GM12878 (cell line): Measurements from ENCODE around the gene POLG. TPM values are rescaled to one million over a fixed set of nuclear protein-coding genes. Genes with fewer than 3 reads are reported as not detected.

Source experiments
- ATF3 ChIP-seq: IDR thresholded peaks from 2 replicates; pipeline ENCODE4 v1.6.1; 2011; ENCODE audit warnings: low read depth, mild to moderate bottlenecking, low read length, moderate library complexity, borderline replicate concordance; ENCODE audit errors: extremely low read depth
- BACH1 ChIP-seq: fragments of 450-650 bp; IDR thresholded peaks from 2 replicates; pipeline ENCODE4 v1.6.1; 2017; ENCODE audit warnings: mild to moderate bottlenecking, borderline replicate concordance
- EZH2 ChIP-seq: IDR thresholded peaks from 2 replicates; pipeline ENCODE4 v1.6.1; 2012; ENCODE audit warnings: low read depth, mild to moderate bottlenecking, control low read depth, inconsistent platforms, low read length, borderline replicate concordance; ENCODE audit not compliant: control insufficient read depth
- FOS ChIP-seq: IDR thresholded peaks from 3 replicates; pipeline ENCODE4 v1.6.1; 2011; ENCODE audit warnings: borderline replicate concordance; ENCODE audit not compliant: insufficient read length; ENCODE audit errors: extremely low read depth
- GABPA ChIP-seq: IDR thresholded peaks from 2 replicates; pipeline ENCODE4 v1.6.1; 2014; ENCODE audit warnings: antibody characterized with exemption, low read depth, mild to moderate bottlenecking, inconsistent platforms
- HDAC2 ChIP-seq: fragments of 200-600 bp; sonication (generic); IDR thresholded peaks from 2 replicates; pipeline ENCODE4 v1.6.1; 2017
- KDM1A ChIP-seq: fragments of 200-600 bp; sonication (generic); IDR thresholded peaks from 2 replicates; pipeline ENCODE4 v1.6.1; 2016; ENCODE audit warnings: borderline replicate concordance
- MYB ChIP-seq: fragments of 150-350 bp; IDR thresholded peaks from 2 replicates; pipeline ENCODE4 v1.6.1; 2014; ENCODE audit warnings: mild to moderate bottlenecking, low read depth, low read length, borderline replicate concordance
- PRDM15 ChIP-seq: fragments of 450-650 bp; formaldehyde crosslinking; IDR thresholded peaks from 2 replicates; pipeline ENCODE4 v1.4.0; 2020; ENCODE audit warnings: mild to moderate bottlenecking, moderate library complexity
- RELA ChIP-seq: fragments of 450-650 bp; IDR thresholded peaks from 2 replicates; pipeline ENCODE4 v1.8.0; 2014; ENCODE audit warnings: borderline replicate concordance; ENCODE audit not compliant: partially characterized antibody
- SMAD5 ChIP-seq: IDR thresholded peaks from 2 replicates; pipeline ENCODE4 v1.6.1; 2016; ENCODE audit warnings: antibody characterized with exemption, low read depth
- SREBF2 ChIP-seq: IDR thresholded peaks from 2 replicates; pipeline ENCODE4 v1.6.1; 2012; ENCODE audit warnings: mild to moderate bottlenecking, low read length
- polyA plus RNA-seq, 11 experiments: library from polyadenylated mRNA; depleted of rRNA in 4 of 11; unstranded in 6 of 11; stranded (reverse) in 5 of 11; fragments of >200 nt; fragmentation: Nextera tagmentation in 4 of 11; fragmentation: Illumina TruSeq in 1 of 11; extraction: Ambion mirVana in 4 of 11; extraction: Trizol in 1 of 11; gene quantifications; 1 replicate in 1 of 11; 2 replicates in 10 of 11; pipeline versions ENCODE4 v1.2.1 to v1.2.3, GENCODE V29; 2011 to 2016; ENCODE audit warnings: inconsistent platforms in 2 of 11, missing spikeins in 2 of 11, low read depth in 1 of 11
- total RNA-seq, 4 experiments: library from RNA; depleted of rRNA in 3 of 4; stranded (reverse); fragments of >200 nt in 3 of 4; fragmentation: Illumina TruSeq in 1 of 4; extraction: Trizol in 1 of 4; gene quantifications; 2 replicates each; pipeline versions ENCODE4 v1.2.1 to v1.2.3, GENCODE V29; 2013 to 2021

POLG gene
- total and polyA plus RNA-seq, 10 of the 15 experiments (the other 5 are each of a cell fraction or from before 2014, with no cell fraction given) = 14.8 to 71.1 (median 33.0) TPM

- TF ChIP-seq BACH1 (no peak), MYB (no peak), SREBF2 (no peak), ATF3 (no peak), PRDM15 (CRISPR knock-in tag) (no peak), GABPA (no peak), FOS (no peak), SMAD5 (no peak), HDAC2 (no peak), EZH2 (no peak), RELA (no peak), KDM1A (no peak)
These were observed 42.6 kb upstream of the POLG start (continued) for GRCh38 chr15:89377024-89377841.
